ENCODE data around the gene FBXW9.
A peak's percentile ranks its signal among the peaks of the same experiment; 100 is the strongest.

Gene FBXW9

DNA sequence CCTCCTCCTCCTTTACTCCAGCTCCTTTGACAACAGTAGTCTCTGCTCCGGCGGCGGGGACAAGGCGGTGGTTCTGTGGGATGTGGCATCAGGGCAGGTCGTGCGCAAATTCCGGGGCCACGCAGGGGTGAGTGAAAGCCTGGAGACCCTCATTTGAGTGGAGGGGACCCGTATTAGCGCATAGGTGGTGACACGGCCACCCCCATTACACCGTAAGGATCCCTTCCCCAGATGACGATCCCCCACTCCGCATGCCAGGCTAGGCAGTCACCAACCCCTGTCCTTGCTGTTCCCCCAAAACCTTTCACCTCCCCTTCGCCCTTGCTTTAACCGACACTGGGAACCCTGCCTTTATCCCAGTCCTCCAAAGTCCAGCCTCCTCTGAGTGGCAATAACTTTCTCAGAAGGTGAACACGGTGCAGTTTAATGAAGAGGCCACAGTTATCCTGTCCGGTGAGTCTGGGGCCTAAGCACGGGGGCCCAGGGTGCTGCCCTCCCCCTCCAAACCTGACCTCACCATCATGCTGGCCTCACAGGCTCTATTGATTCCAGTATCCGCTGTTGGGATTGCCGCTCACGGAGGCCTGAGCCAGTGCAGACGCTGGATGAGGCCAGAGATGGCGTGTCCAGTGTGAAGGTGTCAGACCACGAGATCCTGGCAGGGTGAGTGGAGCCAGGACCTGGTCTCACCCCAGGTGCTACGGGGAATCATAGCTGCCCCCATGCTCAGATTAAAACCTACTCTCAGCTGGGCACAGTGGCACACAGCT, 26.1 kb downstream of the FBXW9 start:
- H3K4me1 ChIP-seq (ENCODE audit: control insufficient read depth, insufficient read depth, low read length), result peaks cover 22% of the 10 kb centered on the region
- H3K36me3 ChIP-seq (ENCODE audit: control insufficient read depth, insufficient read depth, low read length), result peaks cover 11% of the 10 kb centered on the region
- peak overlapping the region; percentile 97 for H3K4me3 ChIP-seq (ENCODE audit: low read length)
- peak overlapping the region; percentile 74 for H3K9ac ChIP-seq (ENCODE audit: low read length)
- H3K27me3 ChIP-seq (ENCODE audit: control insufficient read depth, insufficient read depth, low read length), result no peaks in the 10 kb centered on the region
- H3K27ac ChIP-seq (ENCODE audit: low read depth, low read length), result no peak overlapping the region

DNA sequence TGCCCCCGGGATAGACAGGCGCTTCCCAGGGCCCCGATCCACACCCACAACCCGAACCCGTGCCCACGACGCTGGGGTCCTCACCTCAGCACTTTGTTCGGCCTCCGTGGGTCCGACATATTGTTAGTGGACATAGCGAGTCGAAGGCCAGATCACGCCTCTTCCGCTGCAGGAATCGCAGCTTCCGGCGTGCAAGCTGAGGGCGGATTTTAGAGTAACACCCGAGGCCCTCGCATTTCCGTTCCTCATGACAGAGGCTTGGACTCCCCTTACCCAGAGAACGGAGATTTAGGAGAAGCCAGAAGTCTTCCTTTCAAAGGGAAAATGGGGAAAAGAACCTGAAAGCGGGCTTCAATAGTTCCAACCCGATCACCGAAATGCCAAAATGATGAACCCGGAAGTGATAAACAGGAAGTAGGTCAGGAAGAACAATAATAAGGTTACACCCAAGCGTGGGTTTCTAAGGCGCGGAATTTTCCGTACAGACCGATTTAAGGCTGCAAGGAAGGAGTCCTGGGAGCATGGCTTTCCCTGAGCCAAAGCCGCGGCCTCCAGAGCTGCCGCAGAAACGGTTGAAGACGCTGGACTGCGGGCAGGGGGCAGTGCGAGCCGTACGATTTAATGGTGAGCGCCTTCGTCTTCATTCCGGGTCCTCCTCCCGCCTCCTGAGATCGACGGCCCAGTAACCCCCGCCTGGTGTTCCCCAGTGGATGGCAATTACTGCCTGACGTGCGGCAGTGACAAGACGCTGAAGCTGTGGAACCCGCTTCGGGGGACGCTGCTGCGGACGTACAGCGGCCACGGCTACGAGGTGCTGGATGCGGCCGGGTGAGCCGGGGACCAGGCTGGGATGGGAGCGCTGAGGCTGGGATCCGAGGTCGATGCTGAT, 26.9 kb downstream of the FBXW9 start:
- no peaks in the 10 kb centered on the region for H3K27me3 ChIP-seq (ENCODE audit: control insufficient read depth, insufficient read depth, low read length)
- peaks cover 22% of the 10 kb centered on the region for H3K4me1 ChIP-seq (ENCODE audit: control insufficient read depth, insufficient read depth, low read length)
- peaks cover 11% of the 10 kb centered on the region for H3K36me3 ChIP-seq (ENCODE audit: control insufficient read depth, insufficient read depth, low read length)
- peak overlapping the region; percentile 97 for H3K9ac ChIP-seq (ENCODE audit: low read length)
- H3K27ac ChIP-seq (ENCODE audit: low read depth, low read length), result peak overlapping the region; percentile 99
- peak overlapping the region; percentile 97 for H3K4me3 ChIP-seq (ENCODE audit: low read length)

DNA sequence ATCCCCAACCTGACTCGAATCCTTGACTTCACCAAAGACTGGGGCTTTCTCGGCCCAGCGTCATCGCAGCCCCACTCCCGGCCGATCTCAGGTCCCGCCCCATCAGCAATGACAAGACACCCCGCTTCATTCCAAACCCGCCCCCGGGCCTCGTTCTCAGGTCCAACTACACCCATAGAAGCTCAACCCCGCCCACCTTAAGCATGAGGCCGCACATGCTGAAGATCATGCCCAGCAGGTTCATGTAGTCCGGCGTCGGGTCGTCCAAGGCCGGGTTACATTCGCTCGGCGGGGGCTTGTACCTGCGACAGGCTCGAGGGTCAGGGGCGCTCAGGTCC, 27.5 kb downstream of the FBXW9 start:
- peak overlapping the region; percentile 95 for H3K9ac ChIP-seq (ENCODE audit: low read length)
- no peaks in the 10 kb centered on the region for H3K27me3 ChIP-seq (ENCODE audit: control insufficient read depth, insufficient read depth, low read length)
- H3K36me3 ChIP-seq (ENCODE audit: control insufficient read depth, insufficient read depth, low read length), result peaks cover 5% of the 10 kb centered on the region
- H3K4me3 ChIP-seq (ENCODE audit: low read length), result peak overlapping the region; percentile 97
- peak overlapping the region; percentile 99 for H3K27ac ChIP-seq (ENCODE audit: low read depth, low read length)
- peaks cover 22% of the 10 kb centered on the region for H3K4me1 ChIP-seq (ENCODE audit: control insufficient read depth, insufficient read depth, low read length)

DNA sequence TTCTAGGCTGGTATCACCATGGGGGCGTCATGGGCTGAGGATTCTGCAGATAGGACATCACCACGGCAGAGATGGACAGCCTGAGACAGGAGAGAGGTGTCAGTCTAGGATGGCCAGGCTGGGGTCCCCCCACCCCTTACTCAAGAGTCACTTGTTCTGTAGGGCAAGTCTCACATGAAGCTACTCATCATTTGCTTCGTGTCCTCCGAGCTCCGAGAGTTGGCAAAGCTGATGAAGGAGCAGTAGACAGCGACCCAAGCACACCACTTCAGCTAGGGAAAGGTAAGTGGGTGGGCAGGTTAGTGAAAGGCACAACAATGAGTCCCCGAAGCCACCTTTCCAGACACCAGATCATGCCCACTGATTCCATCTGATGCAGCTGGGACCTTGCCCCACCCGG, 28.1 kb downstream of the FBXW9 start:
- Histone ChIP-seq H3K36me3 (ENCODE audit: control insufficient read depth, insufficient read depth, low read length) (peaks cover 4% of the 10 kb centered on the region), H3K27me3 (ENCODE audit: control insufficient read depth, insufficient read depth, low read length) (no peaks in the 10 kb centered on the region), H3K27ac (ENCODE audit: low read depth, low read length) (peak overlapping the region; percentile 99), H3K4me3 (ENCODE audit: low read length) (peak overlapping the region; percentile 97), H3K9ac (ENCODE audit: low read length) (no peak overlapping the region), H3K4me1 (ENCODE audit: control insufficient read depth, insufficient read depth, low read length) (peaks cover 22% of the 10 kb centered on the region)

DNA sequence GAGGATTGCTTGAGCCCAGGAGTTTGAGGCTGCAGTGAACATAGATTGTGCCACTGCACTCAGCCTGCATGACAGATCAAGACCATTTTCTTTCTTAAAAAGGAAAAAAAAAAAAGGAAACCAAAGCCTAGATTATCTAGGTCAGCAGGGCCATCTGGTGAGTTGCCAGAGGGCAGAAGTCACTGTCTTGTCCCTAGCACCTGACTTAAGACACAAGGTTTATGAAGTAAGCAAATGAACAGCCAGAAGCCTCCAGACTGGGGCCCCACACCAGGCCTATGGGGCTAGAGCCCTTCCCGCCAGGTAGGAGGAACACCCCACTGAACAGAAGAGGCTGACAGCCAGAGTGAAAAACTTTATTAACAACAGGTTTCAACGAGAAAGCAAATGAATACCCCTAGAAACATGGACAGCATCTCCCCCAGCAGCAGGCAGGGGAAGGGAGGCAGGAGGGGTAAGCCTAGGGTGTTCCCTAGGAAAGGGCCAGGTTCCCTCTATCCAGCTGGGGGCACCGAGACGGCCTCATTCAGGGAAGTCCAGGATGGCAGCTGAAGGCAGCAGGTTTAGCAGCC, 28.6 kb downstream of the FBXW9 start:
- no peaks in the 10 kb centered on the region for H3K27me3 ChIP-seq (ENCODE audit: control insufficient read depth, insufficient read depth, low read length)
- peak overlapping the region; percentile 97 for H3K4me3 ChIP-seq (ENCODE audit: low read length)
- no peak overlapping the region for H3K27ac ChIP-seq (ENCODE audit: low read depth, low read length)
- no peak overlapping the region for H3K9ac ChIP-seq (ENCODE audit: low read length)
- H3K4me1 ChIP-seq (ENCODE audit: control insufficient read depth, insufficient read depth, low read length), result peaks cover 22% of the 10 kb centered on the region
- peaks cover 4% of the 10 kb centered on the region for H3K36me3 ChIP-seq (ENCODE audit: control insufficient read depth, insufficient read depth, low read length)

DNA sequence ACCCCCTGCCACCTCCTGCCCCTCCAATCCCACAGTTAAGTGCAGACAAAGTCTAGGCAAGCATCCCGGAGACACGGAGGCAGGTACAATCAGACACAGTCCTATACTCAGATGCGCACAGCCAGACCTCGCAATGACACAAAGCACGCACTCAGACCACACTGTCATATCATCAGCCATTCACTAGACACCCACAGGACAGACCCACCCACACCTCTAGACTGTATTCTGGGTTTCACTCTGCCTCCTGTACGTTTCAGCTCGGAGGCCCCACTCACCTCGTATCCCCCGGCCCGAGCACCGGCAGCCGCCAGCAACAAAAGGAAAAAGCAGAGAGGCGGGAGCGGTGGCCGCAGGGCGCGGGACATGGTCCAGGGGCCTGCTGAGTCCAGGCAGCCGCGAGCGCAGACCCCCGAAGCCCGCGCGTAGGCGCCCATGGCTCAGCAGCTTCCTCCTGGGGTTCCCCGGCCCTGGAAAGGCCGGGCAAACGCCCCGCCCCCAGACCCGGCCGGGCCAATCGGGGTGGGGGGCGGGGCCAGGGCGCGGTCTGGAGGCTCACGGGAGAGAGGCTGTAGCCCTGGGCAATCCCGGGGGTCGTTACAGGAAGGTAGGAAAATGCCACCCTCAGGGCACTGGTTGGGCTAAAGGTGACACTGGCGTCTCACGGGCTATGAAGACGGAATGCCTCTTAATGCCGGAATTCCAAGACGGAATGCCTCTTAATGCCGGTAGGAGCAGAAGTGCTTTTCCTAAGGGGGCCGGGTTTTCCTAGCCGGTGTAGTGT, 30.0 kb downstream of the FBXW9 start, which contains the start of the genes MAN2B1 and WDR83:
Gene MAN2B1, minus strand, starts transcription at position 478 of the 784 bp plus-strand sequence. Its CDS starts 41 bp downstream, at position 437.
Gene WDR83, plus strand, starts transcription at position 543 of the 784 bp plus-strand sequence. CDS start 2,984 bp downstream, outside the sequence.
- H3K4me3 ChIP-seq (ENCODE audit: low read length), result peak within 1 kb of the TSS; percentile 82
- peak within 1 kb of the TSS; percentile 86 for H3K9ac ChIP-seq (ENCODE audit: low read length)
- H3K27me3 ChIP-seq (ENCODE audit: control insufficient read depth, insufficient read depth, low read length), result no peaks in the 10 kb centered on the region
- peak within 1 kb of the TSS; percentile 15 for H3K27ac ChIP-seq (ENCODE audit: low read depth, low read length)
- H3K4me1 ChIP-seq (ENCODE audit: control insufficient read depth, insufficient read depth, low read length), result peaks cover 22% of the 10 kb centered on the region
- H3K36me3 ChIP-seq (ENCODE audit: control insufficient read depth, insufficient read depth, low read length), result peaks cover 4% of the 10 kb centered on the region

DNA sequence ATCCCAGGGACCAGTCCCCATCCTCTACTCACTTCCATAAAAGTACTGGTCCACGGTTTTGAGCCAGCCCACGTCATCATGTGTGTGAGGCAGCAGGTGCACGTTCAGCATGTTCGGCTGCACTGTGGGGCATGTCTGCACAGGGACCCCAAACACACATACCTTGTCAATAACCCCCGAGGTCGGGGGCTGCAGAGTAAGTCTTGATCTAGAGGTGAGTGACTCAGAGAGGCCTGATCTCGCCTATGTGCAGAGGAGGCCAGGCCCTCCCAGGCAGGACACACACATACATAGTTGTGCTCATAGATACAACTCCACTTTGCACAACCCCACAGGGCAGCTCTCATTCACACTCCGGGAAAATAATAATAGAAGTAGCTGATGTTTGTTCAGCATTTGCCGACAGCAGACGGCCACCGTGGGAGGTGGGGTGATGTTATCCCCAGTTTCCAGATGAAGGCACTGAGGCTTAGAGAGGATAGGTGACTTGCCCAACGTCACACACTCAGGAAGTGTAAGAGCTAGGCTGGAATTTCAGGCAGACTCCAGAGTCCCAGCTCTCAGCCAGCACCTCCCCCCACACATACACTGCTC, 30.7 kb downstream of the FBXW9 start:
- H3K36me3 ChIP-seq (ENCODE audit: control insufficient read depth, insufficient read depth, low read length), result peaks cover 7% of the 10 kb centered on the region
- no peak overlapping the region for H3K27ac ChIP-seq (ENCODE audit: low read depth, low read length)
- H3K4me3 ChIP-seq (ENCODE audit: low read length), result peak overlapping the region; percentile 82
- peaks cover 22% of the 10 kb centered on the region for H3K4me1 ChIP-seq (ENCODE audit: control insufficient read depth, insufficient read depth, low read length)
- H3K27me3 ChIP-seq (ENCODE audit: control insufficient read depth, insufficient read depth, low read length), result no peaks in the 10 kb centered on the region
- peak overlapping the region; percentile 66 for H3K9ac ChIP-seq (ENCODE audit: low read length)

DNA sequence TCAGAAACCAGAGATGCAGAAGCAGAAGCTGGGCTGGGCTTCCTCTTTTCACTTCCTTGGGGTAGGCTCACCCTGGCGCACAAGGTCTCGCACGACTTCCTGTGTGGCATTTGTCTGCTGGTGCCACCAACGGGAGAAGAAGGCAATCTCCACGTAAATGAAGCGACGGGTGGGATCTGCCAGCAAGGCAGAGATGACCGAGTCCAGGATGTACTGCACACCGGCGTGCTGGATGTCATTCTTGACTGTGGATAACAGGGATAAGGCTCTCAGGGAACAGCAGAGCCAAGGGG, 31.2 kb downstream of the FBXW9 start:
- H3K4me1 ChIP-seq (ENCODE audit: control insufficient read depth, insufficient read depth, low read length), result peaks cover 17% of the 10 kb centered on the region
- H3K9ac ChIP-seq (ENCODE audit: low read length), result no peak overlapping the region
- peak overlapping the region; percentile 82 for H3K4me3 ChIP-seq (ENCODE audit: low read length)
- no peaks in the 10 kb centered on the region for H3K27me3 ChIP-seq (ENCODE audit: control insufficient read depth, insufficient read depth, low read length)
- no peak overlapping the region for H3K27ac ChIP-seq (ENCODE audit: low read depth, low read length)
- H3K36me3 ChIP-seq (ENCODE audit: control insufficient read depth, insufficient read depth, low read length), result peaks cover 7% of the 10 kb centered on the region

DNA sequence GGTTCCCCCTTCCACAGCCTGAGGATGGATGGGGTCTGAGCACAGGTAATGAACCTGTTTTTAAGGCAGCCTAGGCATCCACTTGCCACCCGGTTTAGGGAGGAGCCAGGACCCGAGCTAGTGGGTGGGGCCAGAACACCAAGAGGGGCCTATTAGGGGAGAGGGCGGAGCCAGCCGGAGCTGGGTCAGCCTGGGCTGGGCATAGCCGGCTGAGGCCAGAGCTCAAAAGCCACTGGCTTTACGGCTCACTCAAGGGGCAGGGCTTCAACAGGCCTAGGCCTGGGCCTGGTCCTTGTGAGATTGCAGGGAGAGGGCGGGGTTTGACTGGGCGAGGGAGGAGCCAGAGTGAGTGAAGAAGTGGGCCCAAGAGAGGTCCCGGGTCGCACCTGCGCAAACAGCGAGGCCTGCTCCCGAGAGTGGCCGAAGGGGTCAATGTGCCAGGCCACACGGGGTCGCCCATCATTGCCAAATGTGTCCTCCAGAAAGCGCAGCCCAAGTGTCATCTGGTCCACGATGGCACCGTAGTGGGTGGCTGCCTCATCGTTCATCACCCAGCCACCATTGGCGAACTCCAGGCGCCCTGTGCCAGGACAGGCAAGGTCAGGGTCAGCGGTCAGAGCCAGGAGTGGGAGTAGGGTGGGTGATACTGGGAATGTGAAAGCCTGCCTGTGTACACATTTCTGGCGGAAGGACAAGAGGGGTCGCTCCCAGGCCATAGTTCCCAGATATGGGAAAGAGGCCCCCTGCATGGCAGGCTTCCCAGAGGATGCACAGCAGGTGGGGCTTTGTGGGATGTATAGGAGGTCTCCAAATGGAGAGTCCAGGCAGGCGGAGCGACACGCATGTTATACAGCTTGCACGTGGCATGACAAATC, 31.8 kb downstream of the FBXW9 start:
- peaks cover 7% of the 10 kb centered on the region for H3K36me3 ChIP-seq (ENCODE audit: control insufficient read depth, insufficient read depth, low read length)
- H3K9ac ChIP-seq (ENCODE audit: low read length), result no peak overlapping the region
- no peak overlapping the region for H3K27ac ChIP-seq (ENCODE audit: low read depth, low read length)
- H3K4me3 ChIP-seq (ENCODE audit: low read length), result peak overlapping the region; percentile 82
- no peaks in the 10 kb centered on the region for H3K27me3 ChIP-seq (ENCODE audit: control insufficient read depth, insufficient read depth, low read length)
- peaks cover 15% of the 10 kb centered on the region for H3K4me1 ChIP-seq (ENCODE audit: control insufficient read depth, insufficient read depth, low read length)

DNA sequence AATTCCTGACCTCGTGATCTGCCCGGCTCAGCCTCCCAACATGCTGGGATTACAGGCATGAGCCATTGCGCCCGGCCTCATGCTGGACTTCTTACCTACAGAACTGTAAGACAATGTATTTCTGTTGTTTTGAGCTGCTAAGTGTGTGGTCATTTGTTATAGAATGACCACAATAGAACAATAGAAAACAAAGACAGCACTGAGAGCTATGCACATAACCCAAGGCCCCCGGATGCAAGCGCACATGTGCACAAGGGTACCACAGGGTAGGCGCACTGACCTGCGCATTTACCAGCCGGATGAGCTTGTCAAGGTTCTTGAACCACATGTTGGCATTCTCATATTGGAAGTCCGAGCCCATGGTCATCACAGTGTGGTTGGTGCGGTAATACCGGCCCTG, 35.5 kb downstream of the FBXW9 start:
- Histone ChIP-seq H3K27ac (ENCODE audit: low read depth, low read length) (no peak overlapping the region), H3K4me1 (ENCODE audit: control insufficient read depth, insufficient read depth, low read length) (peaks cover 3% of the 10 kb centered on the region), H3K36me3 (ENCODE audit: control insufficient read depth, insufficient read depth, low read length) (peaks cover 16% of the 10 kb centered on the region), H3K9ac (ENCODE audit: low read length) (no peak overlapping the region), H3K27me3 (ENCODE audit: control insufficient read depth, insufficient read depth, low read length) (no peaks in the 10 kb centered on the region), H3K4me3 (ENCODE audit: low read length) (no peak overlapping the region)

DNA sequence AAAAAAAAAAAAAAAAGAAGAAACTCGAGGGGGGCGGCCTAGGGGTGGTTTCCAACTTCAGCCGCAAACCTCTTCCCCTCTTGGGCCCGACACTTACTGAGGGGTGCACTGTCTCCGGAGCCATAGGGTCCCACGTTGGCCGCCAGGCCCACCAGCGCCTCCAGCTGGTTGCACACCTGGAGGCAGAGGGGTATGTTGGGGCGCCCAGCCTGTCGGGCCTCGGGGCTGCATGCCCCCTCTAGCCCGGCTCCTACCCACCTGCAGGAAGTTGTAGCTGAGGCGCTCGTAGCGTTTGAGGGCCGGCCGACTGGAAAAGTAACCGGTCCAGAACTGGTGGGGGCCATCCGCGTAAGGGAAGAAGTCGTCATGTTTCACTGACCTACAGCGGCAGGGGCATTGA, 38.5 kb downstream of the FBXW9 start:
- no peaks in the 10 kb centered on the region for H3K27me3 ChIP-seq (ENCODE audit: control insufficient read depth, insufficient read depth, low read length)
- H3K9ac ChIP-seq (ENCODE audit: low read length), result no peak overlapping the region
- no peak overlapping the region for H3K27ac ChIP-seq (ENCODE audit: low read depth, low read length)
- H3K4me1 ChIP-seq (ENCODE audit: control insufficient read depth, insufficient read depth, low read length), result no peaks in the 10 kb centered on the region
- peaks cover 18% of the 10 kb centered on the region for H3K36me3 ChIP-seq (ENCODE audit: control insufficient read depth, insufficient read depth, low read length)
- H3K4me3 ChIP-seq (ENCODE audit: low read length), result no peak overlapping the region

Measured in rectal smooth muscle tissue (tissue), 1 donor.